Activated B cell treated with CpG ODN at 0.5 μM for 24 hours (primary cell): ENCODE measurements around the gene KIR3DL1. TPM values are rescaled to one million over a fixed set of nuclear protein-coding genes. Genes with fewer than 3 reads are reported as not detected.
"Not testable (repeated sequence)": the region's sequence is repeated elsewhere in the genome, so short reads cannot be mapped to it uniquely, and the experiment has no call there.

Source experiments
- ATAC-seq: fragments of 200-7000 bp; cut with Tn5 transposase; one replicate; pipeline ENCODE4 v1.10.0; 2021; ENCODE audit warnings: low read depth, mild to moderate bottlenecking, moderate library complexity
- CTCF ChIA-PET: fragments of 350-600 bp; sonication (Branson Sonifier 250); formaldehyde crosslinking; loops from one replicate; lab custom pipeline; 2021; ENCODE audit warnings: antibody characterized with exemption; lab: Charles Lee
- POLR2A ChIA-PET: fragments of 350-600 bp; sonication (Branson Sonifier 250); formaldehyde crosslinking; loops from one replicate; lab custom pipeline; 2021; ENCODE audit warnings: antibody characterized with exemption; lab: Charles Lee
- DNase-seq: peaks from one replicate; pipeline ENCODE4 v3.0.0; 2022
- H3K27ac Mint-ChIP-seq: one replicate; pipeline ENCODE4 v1.8.0; 2020; ENCODE audit warnings: mixed read lengths
- H3K27me3 Mint-ChIP-seq: one replicate; pipeline ENCODE4 v1.8.0; 2021; ENCODE audit warnings: mixed read lengths
- H3K36me3 Mint-ChIP-seq: one replicate; pipeline ENCODE4 v1.8.0; 2021; ENCODE audit warnings: low read depth, mixed read lengths
- H3K4me1 Mint-ChIP-seq: one replicate; pipeline ENCODE4 v1.8.0; 2021; ENCODE audit warnings: mixed read lengths
- H3K4me3 Mint-ChIP-seq: one replicate; pipeline ENCODE4 v1.8.0; 2020; ENCODE audit warnings: mild to moderate bottlenecking, mixed read lengths
- H3K9me3 Mint-ChIP-seq: one replicate; pipeline ENCODE4 v1.8.0; 2020; ENCODE audit warnings: mixed read lengths
- CTCF ChIP-seq: fragments of 200-600 bp; IDR thresholded peaks from one replicate; pipeline ENCODE4 v1.8.0; 2022; ENCODE audit warnings: antibody characterized with exemption, mild to moderate bottlenecking
- intact Hi-C: fragments of 100-400 bp; cut with micrococcal nuclease; formaldehyde crosslinking; loops from one replicate; pipeline ENCODE4 v1.15.1; 2024
- total RNA-seq: library from RNA; stranded (reverse); gene quantifications from 2 replicates; pipeline ENCODE4 v1.2.3, GENCODE V29; 2022

The KIR3DL1 gene
- total RNA-seq, 1 donor from 2014 or later, result not detected

GRCh38 chr19:54850930-54851329 lies 34.7 kb downstream of the KIR3DL1 start:
- no peak overlapping the region for H3K4me3 Mint-ChIP-seq
- no peaks in the 10 kb centered on the region for H3K36me3 Mint-ChIP-seq
- CTCF ChIA-PET, result no interaction called here
- TF ChIP-seq CTCF, result no peak
- no peaks in the 10 kb centered on the region for H3K4me1 Mint-ChIP-seq
- ATAC-seq, result no peak
- intact Hi-C loops, result no loop called here
- DNase-seq, result no peak
- POLR2A ChIA-PET, result no interaction called here
- H3K27me3 Mint-ChIP-seq, result peaks cover 16% of the 10 kb centered on the region
- H3K9me3 Mint-ChIP-seq, result peaks cover 4% of the 10 kb centered on the region
- no peak overlapping the region for H3K27ac Mint-ChIP-seq

- ChIA-PET CTCF (no interaction called here), POLR2A (no interaction called here)
- H3K4me1 Mint-ChIP-seq, result no peaks in the 10 kb centered on the region
- peaks cover 2% of the 10 kb centered on the region for H3K9me3 Mint-ChIP-seq
- H3K36me3 Mint-ChIP-seq, result no peaks in the 10 kb centered on the region
- H3K4me3 Mint-ChIP-seq, result no peak overlapping the region
- intact Hi-C loops, result no loop called here
- H3K27me3 Mint-ChIP-seq, result peaks cover 14% of the 10 kb centered on the region
- no peak overlapping the region for H3K27ac Mint-ChIP-seq
- DNase-seq (no peak), ATAC-seq (no peak)
- TF ChIP-seq CTCF, result no peak
Measured at GRCh38 chr19:54851353-54851752, 35.1 kb downstream of the KIR3DL1 start.

GRCh38 chr19:54855241-54855640 lies 39.0 kb downstream of the KIR3DL1 start:
- H3K9me3 Mint-ChIP-seq, H3K36me3 Mint-ChIP-seq, intact Hi-C loops, DNase-seq, H3K4me1 Mint-ChIP-seq, CTCF ChIA-PET, ATAC-seq, H3K27ac Mint-ChIP-seq, H3K4me3 Mint-ChIP-seq, POLR2A ChIA-PET: not testable (repeated sequence)
- peaks cover 15% of the 10 kb centered on the region for H3K27me3 Mint-ChIP-seq

GRCh38 chr19:54858476-54858875 lies 42.2 kb downstream of the KIR3DL1 start:
- ATAC-seq, CTCF ChIA-PET, POLR2A ChIA-PET, H3K36me3 Mint-ChIP-seq, H3K9me3 Mint-ChIP-seq, H3K4me1 Mint-ChIP-seq, H3K27ac Mint-ChIP-seq, intact Hi-C loops, DNase-seq, H3K27me3 Mint-ChIP-seq, H3K4me3 Mint-ChIP-seq: not testable (repeated sequence)

GRCh38 chr19:54859421-54859820 lies 43.2 kb downstream of the KIR3DL1 start:
- H3K36me3 Mint-ChIP-seq, POLR2A ChIA-PET, H3K9me3 Mint-ChIP-seq: not testable (repeated sequence)

GRCh38 chr19:54863459-54863858 lies 47.2 kb downstream of the KIR3DL1 start:
- POLR2A ChIA-PET, ATAC-seq, H3K27ac Mint-ChIP-seq, intact Hi-C loops, H3K36me3 Mint-ChIP-seq, H3K4me3 Mint-ChIP-seq, H3K9me3 Mint-ChIP-seq, DNase-seq, H3K4me1 Mint-ChIP-seq, CTCF ChIA-PET: not testable (repeated sequence)
- H3K27me3 Mint-ChIP-seq, result peaks cover 15% of the 10 kb centered on the region

More at GRCh38 chr19:54859421-54859820, 43.2 kb downstream of the KIR3DL1 start:
- H3K4me1 Mint-ChIP-seq, DNase-seq, intact Hi-C loops, H3K27ac Mint-ChIP-seq, H3K27me3 Mint-ChIP-seq, H3K4me3 Mint-ChIP-seq, CTCF ChIA-PET, ATAC-seq: not testable (repeated sequence)

- Mint-ChIP-seq H3K27ac (no peak overlapping the region), H3K27me3 (peaks cover 15% of the 10 kb centered on the region), H3K36me3 (no peaks in the 10 kb centered on the region), H3K4me1 (peaks cover 7% of the 10 kb centered on the region), H3K4me3 (no peak overlapping the region), H3K9me3 (no peaks in the 10 kb centered on the region)
- CTCF ChIA-PET, result no interaction called here
- no peak for TF ChIP-seq CTCF
- intact Hi-C loops, result no loop called here
- no peak for ATAC-seq
- POLR2A ChIA-PET, result no interaction called here
- DNase-seq, result no peak
Measured at GRCh38 chr19:54871696-54872095, 55.4 kb downstream of the KIR3DL1 start.
